ENCODE data around the gene DARS2. TPM values are rescaled to one million over a fixed set of nuclear protein-coding genes. Genes with fewer than 3 reads are reported as not detected.

The DARS2 gene
- total RNA-seq, 1 donor from 2014 or later, result 17.4 TPM

- peaks cover 27% of the 10 kb centered on the region for H3K36me3 Mint-ChIP-seq (ENCODE audit: low read depth, unreplicated experiment)
- no peak for FAIRE-seq
- H3K9me3 ChIP-seq (ENCODE audit: insufficient read depth, low read depth, low read length), result no peaks in the 10 kb centered on the region
- no peak overlapping the region for H3K4me3 ChIP-seq (ENCODE audit: insufficient read depth, low read depth, low read length)
- H3K9me3 Mint-ChIP-seq (ENCODE audit: unreplicated experiment), result no peaks in the 10 kb centered on the region
- H3K79me2 ChIP-seq (ENCODE audit: insufficient read depth, low read length), result peaks cover 37% of the 10 kb centered on the region
- no peaks in the 10 kb centered on the region for H3K27me3 Mint-ChIP-seq (ENCODE audit: low read depth, unreplicated experiment)
- no peak overlapping the region for H3K27ac ChIP-seq (ENCODE audit: low read depth, low read length)
- no peak for TF ChIP-seq EZH2 (IDR thresholded peaks at IDR 0.05; ENCODE audit: insufficient read depth, low read length)
- no peak for TF ChIP-seq CTCF (IDR thresholded peaks at IDR 0.05; ENCODE audit: insufficient read depth, low read depth, low read length)
- H3K4me1 ChIP-seq (ENCODE audit: insufficient read depth, low read length), result peaks cover 2% of the 10 kb centered on the region
- peaks cover 24% of the 10 kb centered on the region for H3K36me3 ChIP-seq (ENCODE audit: insufficient read depth, low read length)
- H3K4me3 Mint-ChIP-seq (ENCODE audit: unreplicated experiment), result no peak overlapping the region
- H3K27me3 ChIP-seq (ENCODE audit: insufficient read depth, low read length), result no peaks in the 10 kb centered on the region
- H2AFZ ChIP-seq (ENCODE audit: low read depth, low read length), result no peak overlapping the region
- H3K27ac Mint-ChIP-seq (ENCODE audit: unreplicated experiment), result no peak overlapping the region
- peaks cover 23% of the 10 kb centered on the region for H4K20me1 ChIP-seq (ENCODE audit: insufficient read depth, low read length)
- H3K4me2 ChIP-seq (ENCODE audit: low read length), result no peak overlapping the region
- no peak for DNase-seq (ENCODE audit: low read depth)
- H3K9ac ChIP-seq (ENCODE audit: low read length), result no peak overlapping the region
- peaks cover 4% of the 10 kb centered on the region for H3K4me1 Mint-ChIP-seq (ENCODE audit: low read depth, unreplicated experiment)
These were observed 46.0 kb downstream of the DARS2 start for GRCh38 chr1:173870252-173871075.

- DNase-seq (ENCODE audit: low read depth) (no peak), FAIRE-seq (no peak)
- Histone ChIP-seq H3K9me3 (ENCODE audit: insufficient read depth, low read depth, low read length) (no peaks in the 10 kb centered on the region), H3K36me3 (ENCODE audit: insufficient read depth, low read length) (peaks cover 18% of the 10 kb centered on the region), H2AFZ (ENCODE audit: low read depth, low read length) (no peak overlapping the region), H4K20me1 (ENCODE audit: insufficient read depth, low read length) (peaks cover 17% of the 10 kb centered on the region), H3K27me3 (ENCODE audit: insufficient read depth, low read length) (no peaks in the 10 kb centered on the region), H3K4me3 (ENCODE audit: insufficient read depth, low read depth, low read length) (no peak overlapping the region), H3K79me2 (ENCODE audit: insufficient read depth, low read length) (peaks cover 31% of the 10 kb centered on the region), H3K27ac (ENCODE audit: low read depth, low read length) (no peak overlapping the region), H3K9ac (ENCODE audit: low read length) (no peak overlapping the region), H3K4me2 (ENCODE audit: low read length) (no peak overlapping the region), H3K4me1 (ENCODE audit: insufficient read depth, low read length) (no peaks in the 10 kb centered on the region)
- no peak for TF ChIP-seq EZH2 (IDR thresholded peaks at IDR 0.05; ENCODE audit: insufficient read depth, low read length)
- no peak for TF ChIP-seq CTCF (IDR thresholded peaks at IDR 0.05; ENCODE audit: insufficient read depth, low read depth, low read length)
- H3K4me1 Mint-ChIP-seq (ENCODE audit: low read depth, unreplicated experiment), result peaks cover 3% of the 10 kb centered on the region
- no peak overlapping the region for H3K27ac Mint-ChIP-seq (ENCODE audit: unreplicated experiment)
- no peaks in the 10 kb centered on the region for H3K9me3 Mint-ChIP-seq (ENCODE audit: unreplicated experiment)
- H3K4me3 Mint-ChIP-seq (ENCODE audit: unreplicated experiment), result no peak overlapping the region
- H3K27me3 Mint-ChIP-seq (ENCODE audit: low read depth, unreplicated experiment), result no peaks in the 10 kb centered on the region
- H3K36me3 Mint-ChIP-seq (ENCODE audit: low read depth, unreplicated experiment), result peaks cover 22% of the 10 kb centered on the region
These were observed 46.6 kb downstream of the DARS2 start for GRCh38 chr1:173871091-173871490.

- H3K27ac ChIP-seq (ENCODE audit: low read depth, low read length), result no peak overlapping the region
- TF ChIP-seq EZH2 (IDR thresholded peaks at IDR 0.05; ENCODE audit: insufficient read depth, low read length) (no peak), CTCF (IDR thresholded peaks at IDR 0.05; ENCODE audit: insufficient read depth, low read depth, low read length) (no peak)
- no peaks in the 10 kb centered on the region for H3K4me1 ChIP-seq (ENCODE audit: insufficient read depth, low read length)
- peaks cover 18% of the 10 kb centered on the region for H3K36me3 Mint-ChIP-seq (ENCODE audit: low read depth, unreplicated experiment)
- H3K9ac ChIP-seq (ENCODE audit: low read length), result no peak overlapping the region
- no peak overlapping the region for H3K27ac Mint-ChIP-seq (ENCODE audit: unreplicated experiment)
- peaks cover 27% of the 10 kb centered on the region for H3K79me2 ChIP-seq (ENCODE audit: insufficient read depth, low read length)
- H3K27me3 ChIP-seq (ENCODE audit: insufficient read depth, low read length), result no peaks in the 10 kb centered on the region
- FAIRE-seq (no peak), DNase-seq (ENCODE audit: low read depth) (no peak)
- H4K20me1 ChIP-seq (ENCODE audit: insufficient read depth, low read length), result peaks cover 13% of the 10 kb centered on the region
- no peak overlapping the region for H2AFZ ChIP-seq (ENCODE audit: low read depth, low read length)
- H3K27me3 Mint-ChIP-seq (ENCODE audit: low read depth, unreplicated experiment), result no peaks in the 10 kb centered on the region
- peaks cover 15% of the 10 kb centered on the region for H3K36me3 ChIP-seq (ENCODE audit: insufficient read depth, low read length)
- H3K4me1 Mint-ChIP-seq (ENCODE audit: low read depth, unreplicated experiment), result peaks cover 3% of the 10 kb centered on the region
- no peaks in the 10 kb centered on the region for H3K9me3 ChIP-seq (ENCODE audit: insufficient read depth, low read depth, low read length)
- no peaks in the 10 kb centered on the region for H3K9me3 Mint-ChIP-seq (ENCODE audit: unreplicated experiment)
- no peak overlapping the region for H3K4me3 ChIP-seq (ENCODE audit: insufficient read depth, low read depth, low read length)
- no peak overlapping the region for H3K4me2 ChIP-seq (ENCODE audit: low read length)
- H3K4me3 Mint-ChIP-seq (ENCODE audit: unreplicated experiment), result no peak overlapping the region
These were observed 47.0 kb downstream of the DARS2 start for GRCh38 chr1:173871500-173871899.
